ENCODE measurements around the gene FIG4. TPM values are rescaled to one million over a fixed set of nuclear protein-coding genes. Genes with fewer than 3 reads are reported as not detected.
"Not testable (repeated sequence)": the region's sequence is repeated elsewhere in the genome, so short reads cannot be mapped to it uniquely, and the experiment has no call there.

The FIG4 gene
- total and polyA plus RNA-seq, 12 donors, result 9.2 to 25.4 (median 17.8) TPM

GRCh38 chr6:109706513-109706912 lies 15.4 kb downstream of the FIG4 start:
- intact Hi-C loops (cut with DNase I), result loop anchor here in 1 of 2 donors (5.0 to 10.0 kb wide), 3 partner anchors 78 to 688 kb away; no protein-coding TSS in a partner anchor
- no peak for DNase-seq
- peaks cover 0 to 3% of the 10 kb centered on the region in 2 donors for H3K4me1 ChIP-seq (replicated peaks in 1 of 2)
- no peak overlapping the region for H3K27ac ChIP-seq
- 46 to 89% (median 76%) methylated on average over 6 of the region's 6 CpGs for WGBS, 4 donors
- no peaks in the 10 kb centered on the region for H3K27me3 ChIP-seq
- no peaks in the 10 kb centered on the region for H3K36me3 ChIP-seq (replicated peaks in 1 of 2)
- H3K9me3 ChIP-seq (replicated peaks in 1 of 3), result no peaks in the 10 kb centered on the region
- H3K4me3 ChIP-seq, result no peak overlapping the region
- TF ChIP-seq CTCF (IDR thresholded peaks at IDR 0.05) (no peak), POLR2A (IDR thresholded peaks at IDR 0.05) (no peak)

- not testable (repeated sequence) for H3K4me3 ChIP-seq; H3K27me3 ChIP-seq; H3K36me3 ChIP-seq (replicated peaks in 1 of 2); H3K27ac ChIP-seq; H3K9me3 ChIP-seq (replicated peaks in 1 of 3); DNase-seq; H3K4me1 ChIP-seq (replicated peaks in 1 of 2)
- intact Hi-C loops (cut with DNase I), result loop anchor here in 1 of 2 donors (5.0 to 10.0 kb wide), 3 partner anchors 77 to 687 kb away; no protein-coding TSS in a partner anchor
- 92 to 96% (median 93%) methylated on average over 2 of the region's 2 CpGs for WGBS, 4 donors
Measured at GRCh38 chr6:109708099-109708498, 17.0 kb downstream of the FIG4 start.

DNA sequence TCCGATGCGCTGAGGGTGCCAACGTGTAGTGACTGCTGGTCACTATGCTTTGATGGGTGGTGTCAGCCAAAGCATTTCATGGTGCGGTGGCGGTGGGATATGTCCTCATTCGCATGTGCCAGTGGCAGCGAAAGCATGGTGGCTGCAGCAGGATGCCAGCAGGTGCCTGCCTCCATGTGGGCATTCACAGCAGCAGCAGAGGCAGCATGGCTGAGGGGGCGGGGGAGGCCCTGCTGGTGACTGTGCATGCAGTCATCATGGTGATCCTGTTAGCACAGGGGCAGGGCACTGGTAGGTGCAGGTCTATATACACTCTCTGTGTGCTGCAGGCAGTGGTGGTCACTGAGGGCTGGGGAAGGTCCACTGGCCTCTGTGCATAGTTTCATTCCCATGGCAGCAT lies 22.0 kb downstream of the FIG4 start:
- no peak for TF ChIP-seq CTCF (IDR thresholded peaks at IDR 0.05)
- no peak for TF ChIP-seq POLR2A (IDR thresholded peaks at IDR 0.05)

GRCh38 chr6:109714166-109714565 lies 23.1 kb downstream of the FIG4 start:
- no peaks in the 10 kb centered on the region for H3K27me3 ChIP-seq
- no peak for DNase-seq
- no peak overlapping the region for H3K4me3 ChIP-seq
- H3K36me3 ChIP-seq (replicated peaks in 1 of 2), result no peaks in the 10 kb centered on the region
- TF ChIP-seq POLR2A (IDR thresholded peaks at IDR 0.05) (no peak), CTCF (IDR thresholded peaks at IDR 0.05) (no peak)
- peaks cover 0 to 10% of the 10 kb centered on the region in 2 donors for H3K4me1 ChIP-seq (replicated peaks in 1 of 2)
- 51 to 80% (median 74%) methylated on average over 2 to 3 of the region's 3 CpGs for WGBS, 4 donors
- no peaks in the 10 kb centered on the region for H3K9me3 ChIP-seq (replicated peaks in 1 of 3)
- no peak overlapping the region for H3K27ac ChIP-seq
- intact Hi-C loops (cut with DNase I), result no loop called here

More for the DNA sequence above, 22.0 kb downstream of the FIG4 start:
- Histone ChIP-seq H3K27ac (no peak overlapping the region), H3K4me1 (replicated peaks in 1 of 2) (peaks cover 0 to 10% of the 10 kb centered on the region in 2 donors), H3K36me3 (replicated peaks in 1 of 2) (no peaks in the 10 kb centered on the region), H3K4me3 (no peak overlapping the region), H3K27me3 (no peaks in the 10 kb centered on the region), H3K9me3 (replicated peaks in 1 of 3) (no peaks in the 10 kb centered on the region)
- no peak for DNase-seq
- 83 to 97% (median 93%) methylated on average over 7 to 8 of the region's 8 CpGs for WGBS, 4 donors
- intact Hi-C loops (cut with DNase I), result no loop called here

DNA sequence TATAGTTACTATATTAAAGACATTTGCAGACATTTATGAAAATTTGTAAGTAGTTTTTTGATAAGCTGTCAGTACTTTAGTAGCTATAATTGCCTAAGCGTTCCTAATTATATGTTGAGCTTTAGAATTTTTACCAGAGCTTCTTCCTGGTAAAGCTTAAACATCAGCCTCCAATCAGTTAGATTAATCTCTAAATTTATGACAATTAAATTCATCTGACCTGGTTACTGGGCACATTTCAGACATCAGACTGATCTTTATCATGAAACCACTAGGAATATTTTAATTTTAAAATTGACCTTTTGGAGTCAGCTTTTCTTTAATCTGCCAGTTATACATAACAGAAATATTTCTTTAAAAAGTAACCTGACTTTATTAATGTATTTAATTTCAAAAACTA lies 23.5 kb downstream of the FIG4 start:
- Histone ChIP-seq H3K36me3 (replicated peaks in 1 of 2) (no peaks in the 10 kb centered on the region), H3K27me3 (no peaks in the 10 kb centered on the region), H3K27ac (no peak overlapping the region), H3K9me3 (replicated peaks in 1 of 3) (no peaks in the 10 kb centered on the region), H3K4me3 (no peak overlapping the region), H3K4me1 (replicated peaks in 1 of 2) (peaks cover 0 to 10% of the 10 kb centered on the region in 2 donors)
- WGBS, 4 donors, result 77 to 89% (median 81%) methylated on average over 1 of the region's 1 CpG
- DNase-seq, result no peak
- intact Hi-C loops (cut with DNase I), result no loop called here
- TF ChIP-seq POLR2A (IDR thresholded peaks at IDR 0.05) (no peak), CTCF (IDR thresholded peaks at IDR 0.05) (no peak)
